Esophagus (tissue), 2 donors: Measurements from ENCODE around the gene STEAP2. TPM values are rescaled to one million over a fixed set of nuclear protein-coding genes. Genes with fewer than 3 reads are reported as not detected.

Experiments used
- H3K27ac ChIP-seq, 2 donors: one replicate each; pipeline ENCODE4 v1.5.1; 2013; ENCODE audit warnings: low read depth in 2 of 2, mild to moderate bottlenecking in 2 of 2, inconsistent platforms in 1 of 2, low read length in 1 of 2, moderate library complexity in 1 of 2
- H3K27me3 ChIP-seq, 2 donors: one replicate each; pipeline ENCODE4 v1.6.1; 2013; ENCODE audit warnings: low read length in 2 of 2, control low read depth in 1 of 2, mild to moderate bottlenecking in 1 of 2; ENCODE audit not compliant: insufficient read depth in 2 of 2, control insufficient read depth in 1 of 2
- H3K36me3 ChIP-seq, 2 donors: one replicate each; pipeline ENCODE4 v1.6.1; 2013; ENCODE audit warnings: low read length in 1 of 2; ENCODE audit not compliant: control insufficient read depth in 2 of 2, insufficient read depth in 2 of 2
- H3K4me1 ChIP-seq, 2 donors: one replicate each; pipeline ENCODE4 v1.6.1; 2013; ENCODE audit warnings: low read length in 1 of 2; ENCODE audit not compliant: control insufficient read depth in 2 of 2, insufficient read depth in 2 of 2
- H3K4me3 ChIP-seq, 2 donors: one replicate each; pipeline ENCODE4 v1.5.1; 2013; ENCODE audit warnings: low read length in 2 of 2, mild to moderate bottlenecking in 2 of 2, low read depth in 1 of 2, moderate library complexity in 1 of 2
- H3K9me3 ChIP-seq, 2 donors: one replicate each; pipeline ENCODE4 v1.6.1; 2013; ENCODE audit warnings: mild to moderate bottlenecking in 2 of 2, low read depth in 1 of 2, low read length in 1 of 2, moderate library complexity in 1 of 2; ENCODE audit not compliant: control insufficient read depth in 2 of 2, insufficient read depth in 1 of 2
- WGBS, 2 donors: extraction: QIAGEN DNeasy Blood & Tissue Kit; methylation state at CpG; one replicate each; pipeline ENCODE4 v1.1.7; 2013; 5-methylcytosine and 5-hydroxymethylcytosine counted together
- polyA plus RNA-seq, 2 donors: library from polyadenylated mRNA; stranded (reverse); fragments of 200-250 nt; gene quantifications; one replicate each; pipeline ENCODE4 v1.2.3, GENCODE V29; 2013
- donor health status: healthy with polysubstance abuse.
- donor health status: Bipolar disorder and iron deficiency.

The STEAP2 gene
- polyA plus RNA-seq, 2 donors: 2.1 to 2.6 TPM

DNA sequence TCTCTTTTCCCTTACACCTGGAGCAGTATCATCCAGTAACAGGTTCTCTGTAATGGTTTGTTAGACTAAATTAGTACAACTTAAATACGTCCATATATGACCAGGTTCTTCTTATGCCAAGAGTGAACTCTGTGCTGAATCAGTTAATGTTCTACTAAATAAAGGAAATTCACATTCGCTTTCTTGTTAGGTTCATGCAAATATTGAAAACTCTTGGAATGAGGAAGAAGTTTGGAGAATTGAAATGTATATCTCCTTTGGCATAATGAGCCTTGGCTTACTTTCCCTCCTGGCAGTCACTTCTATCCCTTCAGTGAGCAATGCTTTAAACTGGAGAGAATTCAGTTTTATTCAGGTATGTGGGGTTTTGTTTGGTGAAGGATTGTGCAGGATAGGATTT lies 18.1 kb downstream of the STEAP2 start:
- 49 to 56% methylated on average over 2 of the region's 2 CpGs for WGBS, 2 donors
- no peak overlapping the region for H3K4me3 ChIP-seq
- no peak overlapping the region for H3K27ac ChIP-seq
- no peaks in the 10 kb centered on the region for H3K4me1 ChIP-seq
- no peaks in the 10 kb centered on the region for H3K27me3 ChIP-seq
- no peaks in the 10 kb centered on the region for H3K9me3 ChIP-seq
- H3K36me3 ChIP-seq: no peaks in the 10 kb centered on the region

DNA sequence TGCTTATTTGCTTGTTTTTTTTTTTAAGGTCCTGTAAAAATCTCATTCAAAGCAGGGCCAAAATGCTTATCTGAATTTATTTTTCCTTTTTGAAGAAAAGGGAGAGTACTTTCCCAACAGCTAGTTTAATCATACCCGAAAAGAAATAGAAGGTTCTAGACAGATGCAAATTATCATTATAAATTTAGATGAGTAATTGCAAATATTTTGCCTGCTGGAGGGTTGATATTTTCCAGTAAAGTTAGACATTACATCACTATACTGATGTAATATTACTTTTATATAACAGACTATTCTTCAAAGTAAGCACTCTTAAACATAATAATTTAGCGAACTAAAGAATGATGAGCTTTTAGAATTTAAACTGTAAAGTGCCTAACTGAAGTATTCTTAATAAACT lies 19.3 kb downstream of the STEAP2 start:
- Histone ChIP-seq H3K9me3 (no peaks in the 10 kb centered on the region), H3K27ac (no peak overlapping the region), H3K4me3 (no peak overlapping the region), H3K4me1 (no peaks in the 10 kb centered on the region), H3K36me3 (no peaks in the 10 kb centered on the region), H3K27me3 (no peaks in the 10 kb centered on the region)
- WGBS, 2 donors: 84 to 89% methylated on average over 2 of the region's 2 CpGs

DNA sequence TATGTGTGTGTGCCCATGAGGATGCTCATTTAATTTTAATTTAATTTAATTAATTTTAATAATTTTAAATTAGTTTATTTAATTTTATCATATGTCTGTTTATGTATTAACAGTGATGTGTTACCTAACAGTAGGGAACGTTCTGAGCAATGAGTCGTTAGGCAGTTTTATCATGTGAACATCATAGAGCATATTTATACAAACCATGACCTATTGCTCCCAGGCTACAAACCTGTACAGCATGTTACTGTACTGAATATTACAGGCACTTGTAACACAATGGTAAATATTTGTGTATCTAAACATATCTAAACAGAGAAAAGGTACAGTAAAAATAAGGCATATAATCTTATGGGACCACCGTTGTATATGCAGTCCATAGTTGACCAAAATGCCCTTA lies 19.8 kb downstream of the STEAP2 start:
- H3K4me3 ChIP-seq: no peak overlapping the region

DNA sequence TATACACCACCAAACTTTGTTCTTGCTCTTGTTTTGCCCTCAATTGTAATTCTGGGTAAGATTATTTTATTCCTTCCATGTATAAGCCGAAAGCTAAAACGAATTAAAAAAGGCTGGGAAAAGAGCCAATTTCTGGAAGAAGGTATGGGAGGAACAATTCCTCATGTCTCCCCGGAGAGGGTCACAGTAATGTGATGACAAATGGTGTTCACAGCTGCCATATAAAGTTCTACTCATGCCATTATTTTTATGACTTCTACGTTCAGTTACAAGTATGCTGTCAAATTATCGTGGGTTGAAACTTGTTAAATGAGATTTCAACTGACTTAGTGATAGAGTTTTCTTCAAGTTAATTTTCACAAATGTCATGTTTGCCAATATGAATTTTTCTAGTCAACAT lies 20.9 kb downstream of the STEAP2 start:
- H3K9me3 ChIP-seq: no peaks in the 10 kb centered on the region
- WGBS, 2 donors: 57 to 59% methylated on average over 5 of the region's 5 CpGs
- no peak overlapping the region for H3K27ac ChIP-seq
- H3K27me3 ChIP-seq: no peaks in the 10 kb centered on the region
- no peak overlapping the region for H3K4me3 ChIP-seq
- H3K36me3 ChIP-seq: no peaks in the 10 kb centered on the region
- no peaks in the 10 kb centered on the region for H3K4me1 ChIP-seq

More for the DNA sequence above, 19.8 kb downstream of the STEAP2 start:
- Histone ChIP-seq H3K36me3 (no peaks in the 10 kb centered on the region), H3K9me3 (no peaks in the 10 kb centered on the region), H3K27me3 (no peaks in the 10 kb centered on the region), H3K27ac (no peak overlapping the region), H3K4me1 (no peaks in the 10 kb centered on the region)
- 66 to 80% methylated on average over 3 of the region's 3 CpGs for WGBS, 2 donors

DNA sequence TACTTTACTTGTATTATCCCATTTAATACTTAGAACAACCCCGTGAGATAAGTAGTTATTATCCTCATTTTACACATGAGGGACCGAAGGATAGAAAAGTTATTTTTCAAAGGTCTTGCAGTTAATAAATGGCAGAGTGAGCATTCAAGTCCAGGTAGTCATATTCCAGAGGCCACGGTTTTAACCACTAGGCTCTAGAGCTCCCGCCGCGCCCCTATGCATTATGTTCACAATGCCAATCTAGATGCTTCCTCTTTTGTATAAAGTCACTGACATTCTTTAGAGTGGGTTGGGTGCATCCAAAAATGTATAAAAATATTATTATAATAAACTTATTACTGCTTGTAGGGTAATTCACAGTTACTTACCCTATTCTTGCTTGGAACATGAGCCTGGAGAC lies 22.0 kb downstream of the STEAP2 start:
- no peaks in the 10 kb centered on the region for H3K36me3 ChIP-seq
- H3K9me3 ChIP-seq: no peaks in the 10 kb centered on the region
- 92 to 93% methylated on average over 6 of the region's 6 CpGs for WGBS, 2 donors
- no peak overlapping the region for H3K4me3 ChIP-seq
- no peaks in the 10 kb centered on the region for H3K4me1 ChIP-seq
- H3K27me3 ChIP-seq: no peaks in the 10 kb centered on the region
- H3K27ac ChIP-seq: no peak overlapping the region

DNA sequence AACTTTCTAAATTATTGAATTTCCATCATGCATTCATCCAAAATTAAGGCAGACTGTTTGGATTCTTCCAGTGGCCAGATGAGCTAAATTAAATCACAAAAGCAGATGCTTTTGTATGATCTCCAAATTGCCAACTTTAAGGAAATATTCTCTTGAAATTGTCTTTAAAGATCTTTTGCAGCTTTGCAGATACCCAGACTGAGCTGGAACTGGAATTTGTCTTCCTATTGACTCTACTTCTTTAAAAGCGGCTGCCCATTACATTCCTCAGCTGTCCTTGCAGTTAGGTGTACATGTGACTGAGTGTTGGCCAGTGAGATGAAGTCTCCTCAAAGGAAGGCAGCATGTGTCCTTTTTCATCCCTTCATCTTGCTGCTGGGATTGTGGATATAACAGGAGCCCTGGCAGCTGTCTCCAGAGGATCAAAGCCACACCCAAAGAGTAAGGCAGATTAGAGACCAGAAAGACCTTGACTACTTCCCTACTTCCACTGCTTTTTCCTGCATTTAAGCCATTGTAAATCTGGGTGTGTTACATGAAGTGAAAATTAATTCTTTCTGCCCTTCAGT lies 25.3 kb downstream of the STEAP2 start:
- Histone ChIP-seq H3K27ac (no peak overlapping the region), H3K36me3 (no peaks in the 10 kb centered on the region), H3K4me1 (no peaks in the 10 kb centered on the region), H3K4me3 (no peak overlapping the region), H3K27me3 (no peaks in the 10 kb centered on the region), H3K9me3 (no peaks in the 10 kb centered on the region)
- 93 to 100% methylated on average over 1 of the region's 1 CpG for WGBS, 2 donors

DNA sequence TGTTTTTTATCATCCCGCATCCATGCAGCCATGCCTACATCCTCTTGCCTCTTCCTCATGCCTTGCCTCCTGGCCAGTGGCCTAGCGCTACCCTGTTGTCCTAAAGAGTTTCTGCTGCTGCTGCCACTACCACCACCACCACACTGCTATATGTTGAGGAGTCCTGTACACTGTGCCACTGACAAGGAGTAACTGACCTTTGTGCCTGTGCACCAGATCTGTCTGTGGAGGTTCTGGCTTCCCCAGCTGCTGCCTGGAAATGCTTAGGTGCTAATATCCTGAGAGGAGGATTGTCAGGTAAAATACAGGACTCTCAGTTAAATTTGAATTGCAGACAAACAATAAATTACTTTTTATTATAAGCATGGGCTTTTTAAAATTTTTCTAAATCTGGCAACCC lies 26.5 kb downstream of the STEAP2 start:
- Histone ChIP-seq H3K36me3 (no peaks in the 10 kb centered on the region), H3K4me3 (no peak overlapping the region), H3K4me1 (no peaks in the 10 kb centered on the region), H3K27ac (no peak overlapping the region), H3K9me3 (no peaks in the 10 kb centered on the region), H3K27me3 (no peaks in the 10 kb centered on the region)
- 94 to 97% methylated on average over 2 of the region's 2 CpGs for WGBS, 2 donors

DNA sequence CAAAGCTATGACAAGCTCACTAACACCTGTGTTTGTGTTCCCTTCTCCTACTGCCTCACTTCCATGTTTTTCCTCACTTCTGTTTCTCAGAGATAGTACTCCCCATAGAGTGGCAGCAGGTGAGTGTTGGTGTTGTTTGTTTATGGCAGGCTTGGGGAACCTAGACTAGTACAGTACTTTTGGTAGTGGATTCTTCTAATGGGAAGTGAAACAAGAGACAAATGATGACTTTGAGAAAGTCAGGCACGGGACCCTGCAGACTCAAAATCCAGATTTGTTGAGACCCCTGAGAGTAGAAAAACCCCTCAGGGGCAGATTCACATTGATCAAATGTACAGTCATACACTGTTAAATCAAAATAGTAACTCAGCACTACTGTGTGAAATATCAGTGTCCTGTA lies 27.0 kb downstream of the STEAP2 start:
- Histone ChIP-seq H3K27me3 (no peaks in the 10 kb centered on the region), H3K4me3 (no peak overlapping the region), H3K36me3 (no peaks in the 10 kb centered on the region), H3K4me1 (no peaks in the 10 kb centered on the region), H3K27ac (no peak overlapping the region), H3K9me3 (no peaks in the 10 kb centered on the region)
- WGBS, 2 donors: 81 to 89% methylated on average over 1 of the region's 1 CpG

DNA sequence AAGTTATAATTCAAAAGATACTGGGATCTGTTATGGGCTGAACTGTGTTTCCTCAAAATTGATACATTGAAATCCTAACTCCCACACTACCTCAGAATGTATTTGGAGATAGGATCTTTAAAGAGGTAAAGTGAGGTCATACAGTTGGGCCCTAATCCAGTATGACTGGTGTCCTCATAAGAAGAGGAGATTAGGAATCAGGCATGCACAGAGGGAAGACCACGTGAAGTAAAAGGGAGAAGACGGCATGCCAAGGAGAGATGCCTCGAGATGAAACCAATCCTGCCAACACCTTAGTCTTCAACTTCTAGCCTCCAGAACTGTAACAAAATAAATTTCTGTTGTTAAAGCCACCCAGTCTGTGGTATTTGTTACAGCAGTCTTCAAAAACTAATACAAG lies 27.5 kb downstream of the STEAP2 start:
- WGBS, 2 donors: 73 to 82% methylated on average over 3 of the region's 3 CpGs
- H3K27me3 ChIP-seq: no peaks in the 10 kb centered on the region
- no peak overlapping the region for H3K27ac ChIP-seq
- no peaks in the 10 kb centered on the region for H3K9me3 ChIP-seq
- no peaks in the 10 kb centered on the region for H3K36me3 ChIP-seq
- H3K4me1 ChIP-seq: no peaks in the 10 kb centered on the region
- no peak overlapping the region for H3K4me3 ChIP-seq

DNA sequence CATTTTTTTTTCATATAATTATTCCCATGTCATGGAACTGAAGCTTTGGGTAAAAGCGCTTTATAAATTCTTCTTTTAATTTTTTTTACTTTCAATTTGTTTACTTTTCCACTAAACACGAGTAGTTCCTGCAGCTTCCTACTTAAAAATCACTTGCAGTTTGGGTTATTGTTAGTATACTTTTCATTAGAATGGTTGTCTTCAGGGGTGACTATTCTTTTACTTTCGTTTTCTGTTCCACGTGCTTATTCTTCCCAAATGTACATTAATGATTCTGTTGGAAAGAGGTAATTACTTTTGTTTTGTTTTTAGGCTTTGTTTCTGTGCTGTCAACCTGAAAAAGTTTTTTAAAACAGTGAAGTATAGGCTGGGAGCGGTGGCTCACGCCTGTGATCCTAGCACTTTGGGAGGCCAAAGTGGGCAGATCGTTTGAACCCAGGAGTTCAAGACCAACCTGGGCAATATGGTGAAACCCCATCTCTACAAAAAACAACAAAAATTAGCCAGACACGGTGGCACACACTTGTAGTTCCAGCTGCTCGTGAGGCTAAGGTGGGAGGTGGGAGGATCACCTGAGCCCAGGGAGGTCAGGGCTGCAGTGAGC lies 28.2 kb downstream of the STEAP2 start:
- 75% methylated on average over 9 of the region's 9 CpGs for WGBS, 2 donors
- no peaks in the 10 kb centered on the region for H3K9me3 ChIP-seq
- no peak overlapping the region for H3K27ac ChIP-seq
- H3K36me3 ChIP-seq: no peaks in the 10 kb centered on the region
- no peaks in the 10 kb centered on the region for H3K27me3 ChIP-seq
- no peak overlapping the region for H3K4me3 ChIP-seq
- H3K4me1 ChIP-seq: no peaks in the 10 kb centered on the region
